Erythroblast (primary cell): Measurements from ENCODE around the gene TIMM17A.
"Not testable (repeated sequence)": the region's sequence is repeated elsewhere in the genome, so short reads cannot be mapped to it uniquely, and the experiment has no call there.

Source experiments
- DNase-seq, 2 experiments: peaks; one replicate each; lab custom pipeline; 2025; lab: John Stamatoyannopoulos, UW
- GATA1 ChIP-seq: IDR thresholded peaks from 2 replicates; pipeline ENCODE4 v1.6.1; 2011; ENCODE audit warnings: low read depth, mild to moderate bottlenecking, control low read depth, low read length, moderate library complexity
- POLR2A ChIP-seq: IDR thresholded peaks from 2 replicates; pipeline ENCODE4 v1.6.1; 2011; ENCODE audit warnings: mild to moderate bottlenecking, low read length

Gene TIMM17A

DNA sequence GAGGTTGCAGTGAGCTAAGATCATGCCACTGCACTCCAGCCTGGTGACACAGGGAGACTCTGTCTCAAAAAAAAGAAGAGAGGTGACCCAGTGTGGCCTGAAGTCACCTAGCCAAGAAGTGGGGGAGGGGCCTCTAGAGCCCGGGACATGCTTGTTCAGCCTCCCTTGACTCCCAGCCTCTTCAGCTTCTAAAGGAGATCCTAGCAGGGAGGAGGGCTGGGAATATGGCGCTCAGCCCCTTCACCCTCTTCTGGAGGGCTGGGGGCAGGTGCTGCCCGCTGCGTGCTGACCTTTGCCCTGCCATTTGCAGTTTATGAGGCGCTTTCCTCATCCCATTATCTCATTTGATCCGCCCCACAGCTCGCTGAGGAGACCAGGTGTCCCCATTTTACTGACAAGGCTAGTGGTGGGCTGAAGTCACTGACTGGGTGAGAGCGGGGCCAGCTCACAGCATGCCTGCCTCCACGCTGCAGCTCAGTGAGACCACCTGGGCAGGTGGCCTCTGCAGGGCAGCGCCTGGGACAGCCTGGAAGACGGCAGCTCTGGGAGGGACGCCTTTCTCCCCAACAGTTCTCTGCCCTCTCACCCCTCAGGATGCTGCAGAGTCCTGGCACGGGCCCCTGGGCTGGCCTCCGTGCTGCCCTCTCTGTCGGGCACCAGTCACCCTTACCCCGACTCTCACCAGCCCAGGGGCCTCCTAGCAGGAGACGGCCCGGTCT, 62.6 kb downstream of the TIMM17A start:
- DNase-seq, result peak in 1 of 2 experiments; percentile 33
- TF ChIP-seq POLR2A (no peak), GATA1 (no peak)

DNA sequence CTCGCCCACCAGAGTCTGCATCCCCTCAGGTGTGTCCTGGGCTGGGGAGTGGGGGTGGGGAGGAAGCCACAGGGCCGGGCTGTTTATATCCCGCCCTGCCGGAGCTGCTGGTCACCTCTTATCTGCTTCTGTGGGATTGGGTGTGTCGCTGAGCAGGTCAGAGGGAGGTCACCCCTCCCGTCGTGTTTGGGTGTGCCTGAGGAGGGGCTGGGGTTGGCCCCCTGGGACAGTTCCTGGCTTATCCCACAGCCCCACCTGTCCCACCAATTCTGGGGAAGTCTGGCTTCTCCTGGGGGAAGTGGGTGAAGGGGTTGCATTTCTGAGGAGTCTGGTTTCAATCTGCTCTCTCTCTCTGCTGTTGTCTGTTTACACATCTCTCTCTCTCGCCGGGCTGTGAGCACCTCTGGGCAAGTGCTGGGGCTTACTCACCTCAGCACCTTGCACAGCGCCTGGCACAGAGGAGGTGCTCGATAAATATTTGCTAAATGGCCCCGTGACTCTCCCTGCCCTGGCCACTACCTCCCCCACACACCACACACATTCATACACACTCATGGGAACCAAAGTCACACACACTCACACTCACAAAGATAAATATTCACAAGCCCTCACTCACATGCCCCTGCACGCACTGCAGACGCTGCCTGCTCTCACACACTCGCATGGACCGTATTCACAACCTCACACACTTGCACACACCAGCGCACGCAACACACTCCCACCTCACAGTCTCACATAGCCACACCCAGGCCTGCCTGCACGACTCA, 63.3 kb downstream of the TIMM17A start:
- TF ChIP-seq POLR2A (no peak), GATA1 (no peak)
- DNase-seq, result peak; percentile 46 to 60

DNA sequence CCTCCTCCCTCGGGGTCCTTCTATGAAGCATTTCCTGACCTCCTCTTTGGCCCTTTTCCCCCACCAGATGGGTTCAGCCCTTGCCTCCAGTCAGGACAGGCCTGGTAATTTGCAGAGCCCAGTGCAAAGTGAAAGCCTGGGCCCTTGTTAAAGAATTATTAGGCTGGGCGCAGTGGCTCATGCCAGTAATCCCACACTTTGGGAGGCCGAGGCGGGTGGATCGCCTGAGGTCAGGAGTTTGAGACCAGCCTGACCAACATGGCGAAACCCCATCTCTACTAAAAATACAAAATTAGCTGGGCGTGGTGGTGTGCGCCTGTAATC, 63.9 kb downstream of the TIMM17A start:
- DNase-seq, result not testable (repeated sequence)
